Caki2 (cell line): ENCODE measurements around the gene UTS2R. TPM values are rescaled to one million over a fixed set of nuclear protein-coding genes. Genes with fewer than 3 reads are reported as not detected.
A peak's percentile ranks its signal among the peaks of the same experiment; 100 is the strongest.
"Not testable (repeated sequence)": the region's sequence is repeated elsewhere in the genome, so short reads cannot be mapped to it uniquely, and the experiment has no call there.

Experiments used
- DNase-seq: peaks from one replicate; pipeline ENCODE4 v3.0.0-alpha.2; 2015; ENCODE audit warnings: low read depth
- in situ Hi-C: cut with HindIII; loops from 2 replicates; pipeline ENCODE4 v1.10.0; 2016; ENCODE audit warnings: low sequenced_read_pairs, low pct_unique_long_range_greater_than_20kb, mixed read lengths
- total RNA-seq: library from RNA; depleted of rRNA; stranded (reverse); fragments of >200 nt; shearing (Covaris generic); gene quantifications from 2 replicates; pipeline ENCODE4 v1.2.3, GENCODE V29; 2014; ENCODE audit warnings: low replicate concordance

Gene UTS2R
- total RNA-seq, 1 experiment from 2014 or later, result not detected

DNA sequence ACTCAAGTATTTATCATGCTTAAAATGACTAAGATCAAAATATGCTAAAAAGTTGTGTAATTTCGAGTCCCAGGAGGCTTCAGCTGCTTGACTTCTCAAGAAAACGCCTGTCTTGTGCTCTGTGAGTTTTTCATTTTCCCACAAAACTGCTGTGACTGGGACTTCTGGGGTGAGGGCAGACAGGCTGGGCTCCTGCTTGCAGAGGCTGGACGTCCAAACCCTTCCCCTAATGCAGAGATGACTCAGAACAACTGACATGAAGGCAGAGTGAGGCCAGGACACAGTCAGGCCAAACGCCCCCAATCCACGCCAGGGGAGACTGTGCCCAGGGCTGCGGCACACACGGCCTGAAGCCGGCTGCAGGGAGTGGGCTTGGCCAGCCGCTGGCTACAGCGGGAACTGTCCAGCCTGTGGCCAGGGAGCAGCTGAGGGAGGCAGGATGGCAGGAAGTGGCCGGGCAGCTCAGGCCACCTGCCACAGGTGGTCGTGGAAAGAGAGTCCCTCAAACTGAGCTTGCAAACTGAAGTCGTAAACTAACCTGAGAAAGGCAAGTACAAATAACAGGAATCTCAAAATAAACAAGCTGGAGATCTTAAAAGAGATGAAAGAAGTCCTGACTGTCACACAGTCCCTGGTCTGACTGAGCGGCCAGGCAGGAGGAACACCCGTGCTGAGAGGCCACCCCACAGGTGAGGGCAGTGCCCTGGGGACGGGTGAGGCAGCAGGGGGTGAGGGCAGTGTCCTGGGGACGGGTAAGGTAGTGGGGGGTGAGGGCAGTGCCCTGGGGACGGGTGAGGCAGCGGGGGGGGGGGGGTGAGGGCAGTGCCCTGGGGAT lies 25.3 kb downstream of the UTS2R start:
- in situ Hi-C loops, result no loop called here
- peak; percentile 34 for DNase-seq

DNA sequence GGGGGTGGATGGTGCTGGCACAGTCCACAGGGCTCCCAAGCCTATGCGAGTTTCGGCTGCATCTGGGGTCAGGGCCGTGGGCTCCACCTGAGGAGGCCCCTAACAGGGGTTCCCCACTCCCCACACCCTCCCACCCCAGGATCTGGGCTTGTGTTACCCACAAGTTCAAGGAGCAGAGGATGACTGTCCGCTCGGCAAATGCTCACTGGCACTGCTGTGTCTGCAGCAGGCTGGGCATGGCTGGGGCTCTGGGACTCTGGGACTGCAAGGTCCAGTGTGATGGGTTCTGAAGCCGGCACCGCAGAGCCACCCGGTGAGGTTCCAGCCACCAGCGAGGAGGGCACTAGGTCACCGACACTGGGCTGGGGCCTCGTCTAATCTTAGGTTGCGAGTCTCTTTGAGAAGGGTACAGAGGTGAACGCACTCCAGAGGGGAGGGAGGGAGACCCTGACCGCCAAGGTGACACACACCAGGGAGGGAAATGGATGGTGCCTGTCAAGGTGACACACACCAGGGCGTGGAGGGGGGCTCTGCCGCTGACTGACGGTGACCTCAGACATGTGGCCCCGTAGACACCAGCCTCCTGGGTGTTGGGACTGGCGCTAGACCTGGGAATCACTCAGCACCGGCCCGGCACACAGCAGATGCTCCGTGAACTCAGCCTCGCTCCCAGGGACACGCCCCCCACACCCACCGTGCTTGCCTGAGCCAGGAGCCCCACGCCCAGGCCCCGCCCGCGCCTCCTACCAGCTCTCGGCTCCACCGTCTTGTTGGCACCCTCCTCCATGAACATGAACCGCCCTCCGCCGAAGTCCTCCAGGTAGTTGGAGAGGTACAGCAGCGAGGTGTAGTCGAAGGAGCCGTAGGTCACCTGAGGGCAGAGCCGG lies 26.1 kb downstream of the UTS2R start:
- DNase-seq, result no peak
- in situ Hi-C loops, result no loop called here

DNA sequence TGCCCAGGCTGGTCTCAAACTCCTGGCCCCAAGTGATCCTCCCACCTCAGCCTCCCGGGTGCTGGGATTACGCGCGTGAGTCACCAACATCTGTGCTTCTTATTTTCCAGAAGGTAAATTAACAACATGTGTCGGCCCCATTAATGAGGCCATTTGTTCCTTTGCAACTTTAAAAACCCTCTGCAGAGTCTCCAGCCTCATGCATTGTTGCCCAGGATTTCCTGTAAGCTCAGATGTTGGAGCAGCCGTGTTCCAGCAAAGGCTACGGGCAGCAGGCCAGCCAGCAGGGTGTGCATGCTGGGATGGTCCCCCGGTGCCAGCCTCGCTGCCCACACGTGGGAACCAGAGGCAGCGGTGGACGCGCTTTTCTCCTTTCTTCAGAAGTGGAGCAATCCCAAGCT lies 27.5 kb downstream of the UTS2R start:
- in situ Hi-C loops, result no loop called here
- no peak for DNase-seq

DNA sequence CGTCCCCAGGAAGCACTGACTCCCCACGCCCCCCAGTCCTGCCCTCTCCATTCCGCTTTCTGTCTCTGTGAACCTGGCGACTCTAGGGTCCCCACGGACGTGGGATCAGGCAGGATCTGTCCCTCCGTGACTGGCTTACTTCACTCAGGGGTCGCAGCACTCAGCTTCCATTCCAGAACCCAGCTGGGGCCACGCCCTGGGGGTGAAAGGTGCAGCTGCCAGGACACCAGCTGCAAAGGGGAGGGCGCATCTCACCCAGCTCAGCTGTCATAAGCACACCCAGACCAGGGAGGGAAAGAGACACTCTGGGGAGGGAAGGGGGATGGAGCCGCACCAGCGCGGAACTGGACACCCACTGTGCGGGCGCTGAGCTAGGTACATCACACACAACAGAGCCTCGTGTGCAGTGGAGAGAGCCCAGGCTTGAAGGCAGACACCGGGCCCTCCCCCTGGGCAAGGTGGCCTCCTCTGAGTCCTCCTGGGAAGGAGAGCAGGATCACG lies 28.1 kb downstream of the UTS2R start:
- no peak for DNase-seq
- in situ Hi-C loops, result no loop called here

DNA sequence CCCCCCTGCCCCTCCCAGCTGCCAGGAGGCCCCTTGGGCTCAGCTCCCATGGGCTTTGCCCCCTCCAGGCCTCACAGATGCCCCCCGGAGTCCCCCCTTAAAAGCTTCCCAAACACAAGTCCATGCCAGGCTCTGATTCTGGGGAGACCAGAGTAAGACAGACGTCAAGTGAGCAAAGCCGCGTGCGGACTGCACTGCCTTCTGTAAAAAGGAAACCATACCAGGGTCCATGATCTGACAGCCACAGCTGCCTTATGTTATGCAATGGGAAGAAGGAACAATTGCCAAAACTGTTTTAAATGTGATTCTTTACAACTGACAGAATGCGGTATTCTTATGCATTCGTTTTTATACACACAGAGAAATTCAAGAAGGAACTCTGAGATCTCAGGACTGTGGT lies 28.6 kb downstream of the UTS2R start:
- no peak for DNase-seq
- in situ Hi-C loops, result no loop called here

DNA sequence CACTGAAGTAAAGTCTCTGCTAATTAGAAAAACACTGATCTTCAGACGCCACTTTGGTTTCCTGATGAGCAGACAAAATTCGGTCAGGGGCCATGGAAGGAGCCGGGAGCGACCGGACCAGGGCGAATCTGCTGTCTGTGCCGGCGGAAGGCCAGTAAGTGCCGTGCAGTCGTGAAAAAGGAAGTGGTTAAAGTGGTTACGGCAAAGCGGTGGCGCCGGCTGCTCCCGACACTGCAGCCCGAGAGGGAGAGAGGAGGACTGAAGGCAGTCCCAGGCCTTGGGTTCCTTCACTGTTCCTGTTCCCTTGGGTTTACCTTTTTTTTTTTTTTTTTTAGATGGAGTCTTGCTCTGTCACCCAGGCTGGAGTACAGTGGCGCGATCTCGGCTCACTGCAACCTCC lies 29.3 kb downstream of the UTS2R start:
- in situ Hi-C loops, result no loop called here
- DNase-seq, result no peak

DNA sequence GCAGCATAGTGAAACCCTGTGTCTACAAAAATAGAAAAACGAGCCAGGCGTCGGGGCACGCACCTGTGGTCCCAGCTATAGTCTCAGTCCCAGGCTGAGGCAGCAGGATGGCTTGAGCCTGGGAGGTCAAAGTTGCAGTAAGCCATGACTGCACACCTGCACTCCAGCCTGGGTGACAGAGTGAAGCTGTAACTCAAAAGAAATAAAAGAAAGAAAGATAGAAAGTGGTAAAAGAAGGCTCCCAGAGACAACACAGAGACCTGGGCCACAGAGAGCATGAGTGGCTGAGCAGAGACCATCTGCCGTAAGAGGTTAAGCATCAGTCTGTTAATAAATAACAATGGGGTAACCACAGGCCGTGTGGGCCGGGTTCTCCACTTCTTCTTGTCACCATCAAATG lies 31.3 kb downstream of the UTS2R start:
- in situ Hi-C loops, result no loop called here
- peak; percentile 47 for DNase-seq

DNA sequence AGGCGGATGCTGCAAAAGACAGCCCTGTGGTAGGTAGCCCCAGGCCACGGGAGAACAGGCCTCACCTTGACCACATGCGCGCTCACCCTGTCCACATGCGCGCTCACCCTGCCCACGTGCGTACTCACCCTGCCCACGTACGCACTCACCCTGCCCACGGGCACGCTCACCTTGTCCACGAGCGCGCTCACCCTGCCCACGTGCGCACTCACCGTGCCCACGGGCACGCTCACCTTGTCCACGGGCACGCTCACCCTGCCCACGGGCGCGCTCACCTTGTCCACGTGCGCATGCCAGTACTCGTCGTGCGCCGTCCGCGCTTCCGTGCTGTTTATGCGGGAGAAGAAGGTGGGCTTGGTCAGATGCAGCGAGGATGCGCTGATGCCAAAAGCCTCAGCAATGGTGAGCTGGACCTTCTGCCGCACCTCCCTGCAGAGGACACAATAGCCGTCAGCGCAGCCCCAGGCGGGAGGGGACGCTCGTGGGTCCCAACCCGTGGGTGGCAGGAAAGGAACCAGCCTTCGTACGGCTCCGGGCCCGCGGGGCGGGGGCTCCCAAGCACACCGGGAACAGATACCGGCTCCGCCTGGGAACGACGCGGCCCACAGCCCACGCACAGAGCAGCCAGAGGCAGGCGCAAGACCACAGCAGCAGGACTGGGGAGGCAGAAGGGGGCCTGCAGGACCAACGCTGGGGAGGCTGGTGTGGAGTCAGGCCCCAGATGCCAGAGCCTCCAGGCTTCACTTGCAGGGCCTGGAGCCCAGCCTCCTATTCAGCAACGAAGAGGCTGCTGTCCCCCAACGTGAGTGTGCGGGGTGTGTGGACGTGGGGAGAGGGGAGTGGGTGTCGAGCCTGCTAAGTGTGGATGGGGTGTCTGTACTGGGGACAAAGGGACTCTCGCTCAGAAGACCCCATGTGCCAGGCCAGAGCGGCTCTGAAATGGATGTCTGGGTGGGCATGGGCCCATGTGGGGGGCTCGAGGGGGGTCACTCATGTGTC lies 32.4 kb downstream of the UTS2R start:
- in situ Hi-C loops, result no loop called here
- no peak for DNase-seq

DNA sequence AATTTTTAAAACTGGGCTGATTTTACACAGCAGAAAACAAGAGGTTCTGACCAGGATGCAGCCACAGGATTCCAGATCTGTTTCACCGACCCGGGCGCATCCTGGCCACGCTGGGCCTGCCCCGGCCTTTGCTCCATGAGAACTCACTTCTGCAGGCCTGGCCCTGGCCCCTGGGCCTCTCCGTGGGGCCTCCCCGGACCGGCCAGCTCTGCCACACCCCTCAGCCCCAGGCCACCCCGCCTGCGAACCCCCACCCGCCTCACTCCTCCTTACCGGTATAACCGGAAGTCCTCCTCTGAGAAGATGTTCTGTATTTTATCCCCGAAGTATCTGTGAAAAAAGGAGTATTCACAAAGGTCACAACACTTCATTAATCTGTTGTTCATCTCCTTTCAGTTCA lies 33.5 kb downstream of the UTS2R start:
- in situ Hi-C loops, result no loop called here
- DNase-seq, result no peak

DNA sequence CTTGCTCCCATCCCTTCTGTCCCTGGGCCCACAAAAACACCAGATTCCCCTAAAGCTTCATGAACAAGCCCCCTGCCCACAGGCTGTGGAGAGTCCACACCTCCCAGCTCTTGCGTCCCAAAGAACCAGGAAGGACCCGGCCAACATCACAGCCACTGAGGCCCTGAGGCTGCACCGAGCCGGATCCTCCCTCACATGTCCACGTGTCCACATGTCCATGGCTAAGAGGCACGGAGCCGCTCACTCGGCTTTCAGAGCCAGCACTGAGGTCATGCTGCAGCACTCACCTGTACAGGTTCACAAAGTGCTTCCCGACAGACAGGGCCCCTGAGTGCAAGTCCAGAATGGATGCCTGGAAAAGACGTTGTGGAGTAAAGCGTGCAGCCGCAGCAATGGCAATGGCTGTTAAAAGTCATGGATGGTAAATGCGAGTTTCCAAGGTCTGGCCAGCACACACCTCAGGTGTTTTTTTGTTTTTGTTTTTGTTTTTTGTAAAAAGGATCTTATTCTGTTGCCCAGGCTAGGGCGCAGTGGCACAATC lies 34.6 kb downstream of the UTS2R start:
- in situ Hi-C loops, result no loop called here
- no peak for DNase-seq

DNA sequence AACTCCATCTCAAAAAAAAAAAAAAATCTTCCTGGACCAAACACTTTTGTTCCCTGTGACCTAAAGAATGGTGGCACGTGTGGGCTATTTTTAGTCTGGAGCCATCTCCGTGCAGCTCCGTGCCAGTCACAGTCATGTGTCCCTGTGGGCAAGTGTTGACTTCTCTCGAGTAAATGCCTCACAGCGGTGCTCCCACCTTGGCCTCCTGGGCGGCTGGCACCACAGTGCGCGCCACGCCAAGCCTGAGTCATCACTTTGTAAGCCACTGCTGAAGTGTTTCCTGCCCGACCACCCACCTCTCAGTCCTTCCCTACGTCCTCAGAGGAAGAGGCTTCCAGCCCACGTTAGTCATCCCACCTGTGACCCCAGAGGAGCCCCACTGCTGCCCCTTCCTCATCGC lies 35.7 kb downstream of the UTS2R start:
- in situ Hi-C loops, result no loop called here
- peak; percentile 77 for DNase-seq

DNA sequence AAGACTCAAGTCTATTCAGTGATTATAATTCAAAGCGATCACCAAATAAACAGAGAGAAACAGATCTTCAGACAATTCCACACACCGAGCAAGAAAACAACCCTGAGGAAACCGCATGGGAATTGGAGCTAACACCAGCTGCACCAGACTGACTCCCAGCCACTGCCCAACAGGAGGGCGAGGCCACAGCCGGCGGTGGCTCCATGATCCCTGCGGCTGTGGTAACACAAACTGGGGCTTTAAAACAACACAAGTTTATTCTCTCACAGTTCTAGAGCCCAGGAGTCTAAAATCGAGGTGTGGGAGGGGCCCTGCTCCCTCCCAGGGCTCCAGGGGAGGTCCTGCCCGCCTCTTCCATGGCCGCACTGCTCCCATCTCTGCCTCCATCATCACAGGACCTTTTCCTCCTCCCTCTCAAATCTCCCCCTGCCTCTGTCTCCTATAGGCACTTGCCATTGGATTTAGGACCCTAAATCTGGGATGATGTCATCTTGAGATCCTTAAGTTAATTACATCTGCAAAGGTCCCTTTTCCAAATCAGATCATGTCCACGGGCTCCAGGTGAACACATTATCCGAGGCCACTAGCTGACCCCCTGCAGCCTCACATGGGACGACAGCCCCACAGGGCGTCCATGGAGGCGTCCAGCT lies 36.8 kb downstream of the UTS2R start:
- in situ Hi-C loops, result no loop called here
- no peak for DNase-seq

DNA sequence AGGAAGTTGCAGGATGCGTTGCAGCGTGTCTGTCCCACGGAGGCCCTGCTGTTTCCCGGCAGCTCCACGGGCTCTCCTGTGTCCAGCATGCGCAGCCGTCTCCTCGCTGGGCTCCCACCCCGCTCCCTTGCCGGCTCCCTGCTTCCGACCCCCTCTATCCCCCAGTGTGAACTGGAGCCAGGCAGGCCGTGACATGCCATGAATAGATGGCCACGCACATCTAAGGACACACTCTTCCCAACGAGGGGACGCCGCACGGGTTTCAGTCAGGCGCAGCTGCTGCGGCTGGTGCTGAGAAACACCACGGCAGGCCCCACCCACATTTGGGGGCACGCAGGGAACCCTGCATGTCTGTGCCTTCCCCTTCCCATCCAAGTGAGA lies 37.4 kb downstream of the UTS2R start:
- DNase-seq, result no peak
- in situ Hi-C loops, result no loop called here

DNA sequence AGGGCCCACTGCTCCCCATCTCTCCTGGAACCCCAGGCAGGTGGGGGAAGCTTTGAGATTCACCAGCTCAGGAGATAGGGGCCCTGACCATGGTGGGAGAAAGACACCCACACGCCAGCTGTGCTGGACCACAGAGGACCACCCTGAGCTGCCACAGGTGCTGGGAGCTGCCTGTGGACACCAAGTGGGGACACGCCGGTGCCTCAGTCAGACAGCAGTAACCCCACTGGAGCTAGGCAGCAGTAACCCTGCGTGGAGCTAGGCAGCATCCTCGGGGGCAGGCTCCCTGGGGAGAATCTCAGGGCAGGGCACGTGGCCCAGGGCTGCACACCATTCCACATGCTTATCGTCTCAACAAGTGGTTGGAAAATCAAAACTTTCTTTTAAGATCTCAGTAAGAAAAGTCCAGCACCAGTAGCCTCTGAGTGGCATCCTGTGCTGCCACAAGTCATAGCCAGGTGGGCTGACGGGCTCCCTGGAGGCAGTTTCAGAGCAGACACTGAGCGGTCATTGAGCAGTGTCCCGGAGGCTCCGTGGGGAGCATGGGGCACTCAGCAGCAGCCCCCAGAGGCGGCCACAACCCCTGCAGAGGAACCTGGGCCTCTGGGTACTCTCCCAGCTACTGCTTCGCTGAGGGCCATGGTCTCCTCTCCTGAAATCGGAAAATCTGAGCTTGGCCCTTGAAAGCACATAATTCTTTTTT lies 38.6 kb downstream of the UTS2R start:
- in situ Hi-C loops, result loop anchor here (10.0 kb wide), 1 partner anchor 125 kb away; no protein-coding TSS in a partner anchor
- DNase-seq, result no peak

DNA sequence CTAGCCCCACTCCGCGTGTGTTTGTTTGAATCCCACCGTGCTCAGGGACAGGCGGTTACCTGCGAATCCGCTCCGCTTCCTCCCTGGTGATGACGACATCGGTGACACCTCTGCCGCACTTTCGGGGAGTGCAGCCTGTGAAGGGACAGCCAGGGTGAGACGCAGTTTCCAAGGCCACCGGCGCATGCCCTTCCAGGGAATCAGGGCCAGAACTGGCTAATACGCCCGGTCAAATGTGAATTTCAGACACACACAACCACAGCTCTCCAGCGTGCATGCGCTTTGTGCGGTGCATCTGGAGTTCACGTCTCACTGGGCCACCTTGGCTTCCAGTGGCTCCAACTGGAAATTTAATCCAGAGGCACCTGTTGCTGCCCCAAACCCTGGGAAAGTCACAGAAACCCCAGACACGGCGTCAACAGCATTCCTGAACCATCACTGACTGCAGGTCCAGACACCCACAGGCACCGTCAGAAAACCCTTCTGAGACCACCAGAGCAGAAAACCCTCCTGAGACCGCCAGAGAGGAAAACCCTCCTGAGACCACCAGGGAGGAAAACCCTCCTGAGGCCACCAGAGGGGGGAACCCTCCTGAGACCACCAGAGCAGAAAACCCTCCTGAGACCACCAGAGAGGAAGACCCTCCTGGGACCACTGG lies 40.0 kb downstream of the UTS2R start:
- DNase-seq, result no peak
- in situ Hi-C loops, result loop anchor here (10.0 kb wide), 1 partner anchor 123 kb away; no protein-coding TSS in a partner anchor

DNA sequence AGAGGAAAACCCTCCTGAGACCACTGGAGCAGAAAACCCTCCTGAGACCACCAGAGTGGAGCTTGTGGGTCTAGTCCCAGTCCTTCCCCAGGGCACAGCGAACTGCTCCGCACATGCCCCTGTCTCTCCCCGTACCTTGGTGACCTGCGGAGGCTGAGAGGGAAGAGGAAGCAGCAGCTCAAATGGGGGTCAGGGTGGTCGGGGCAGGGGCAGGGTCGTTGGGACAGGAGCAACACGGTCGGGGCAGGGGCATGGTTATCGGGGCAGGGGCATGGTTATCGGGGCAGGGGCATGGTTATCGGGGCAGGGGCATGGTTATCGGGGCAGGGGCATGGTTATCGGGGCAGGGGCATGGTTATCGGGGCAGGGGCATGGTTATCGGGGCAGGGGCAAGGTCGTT lies 40.5 kb downstream of the UTS2R start:
- in situ Hi-C loops, result loop anchor here (10.0 kb wide), 1 partner anchor 123 kb away; no protein-coding TSS in a partner anchor
- DNase-seq, result not testable (repeated sequence)
